Panc1 (cell line): ENCODE data around the gene CACNA1D. TPM values are rescaled to one million over a fixed set of nuclear protein-coding genes. Genes with fewer than 3 reads are reported as not detected.

Experiments used
- ATAC-seq: fragments of 200-7000 bp; cut with Tn5 transposase; 2 replicates; pipeline ENCODE4 v1.9.1; 2020; ENCODE audit warnings: mild to moderate bottlenecking, moderate library complexity
- BruUV-seq: library from RNA; stranded (reverse); fragments of 400-500 nt; replicated peaks from 2 replicates; lab custom pipeline; 2021; lab: Mats Ljungman, UMichigan
- CTCF ChIA-PET: fragments of 300-600 bp; sonication (Branson Sonifier 250); formaldehyde crosslinking; loops from one replicate; lab custom pipeline; 2022; ENCODE audit warnings: antibody characterized with exemption; lab: Charles Lee
- POLR2A ChIA-PET: fragments of 300-600 bp; sonication (Branson Sonifier 250); formaldehyde crosslinking; loops from one replicate; lab custom pipeline; 2022; ENCODE audit warnings: antibody characterized with exemption; lab: Charles Lee
- DNase-seq: peaks from one replicate; pipeline ENCODE4 v3.0.0-alpha.2; 2010; ENCODE audit warnings: low read depth, low spot score
- H3K27ac ChIP-seq: 2 replicates; pipeline ENCODE4 v1.5.1; 2011; ENCODE audit warnings: mild to moderate bottlenecking, low read length, inconsistent platforms
- H3K27me3 ChIP-seq: fragments of 200-500 bp; sonication (Bioruptor generic); 2 replicates; pipeline ENCODE4 v1.6.0; 2014; ENCODE audit warnings: low read length, inconsistent platforms; ENCODE audit not compliant: control insufficient read depth, insufficient read depth
- H3K36me3 ChIP-seq: fragments of 200-500 bp; sonication (Bioruptor generic); 2 replicates; pipeline ENCODE4 v1.5.1; 2014; ENCODE audit warnings: inconsistent platforms, mild to moderate bottlenecking, low read length, moderate library complexity; ENCODE audit not compliant: control insufficient read depth, insufficient read depth
- H3K4me1 ChIP-seq: 2 replicates; pipeline ENCODE4 v1.5.1; 2011; ENCODE audit warnings: inconsistent platforms, mild to moderate bottlenecking, low read length, moderate library complexity; ENCODE audit not compliant: control insufficient read depth, insufficient read depth
- H3K4me3 ChIP-seq, 2 experiments: 2 replicates each; pipeline ENCODE4 v1.5.1; 2011 to 2012; ENCODE audit warnings: low read depth in 2 of 2, low read length in 2 of 2, mild to moderate bottlenecking in 2 of 2, inconsistent platforms in 1 of 2, moderate library complexity in 1 of 2
- H3K9me3 ChIP-seq: fragments of 200-500 bp; sonication (Bioruptor generic); 2 replicates; pipeline ENCODE4 v1.5.1; 2014; ENCODE audit warnings: low read depth, mild to moderate bottlenecking, inconsistent platforms, low read length, moderate library complexity; ENCODE audit not compliant: control insufficient read depth, insufficient read depth
- POLR2AphosphoS5 ChIP-seq: IDR thresholded peaks from 2 replicates; pipeline ENCODE4 v1.6.1; 2012; ENCODE audit warnings: mild to moderate bottlenecking, low read depth, low read length, moderate library complexity
- SIN3A ChIP-seq: IDR thresholded peaks from 2 replicates; pipeline ENCODE4 v1.6.1; 2012; ENCODE audit warnings: low read depth, mild to moderate bottlenecking, low read length, moderate library complexity, borderline replicate concordance; ENCODE audit not compliant: insufficient read depth
- TCF7L2 ChIP-seq: IDR thresholded peaks from 2 replicates; pipeline ENCODE4 v1.6.1; 2011; ENCODE audit warnings: mild to moderate bottlenecking, low read depth, low read length, inconsistent platforms
- in situ Hi-C: cut with HindIII; loops from 2 replicates; pipeline ENCODE4 v1.10.0; 2016; ENCODE audit warnings: low sequenced_read_pairs, low pct_unique_long_range_greater_than_20kb
- intact Hi-C: fragments of 100-400 bp; cut with micrococcal nuclease; formaldehyde crosslinking; loops from one replicate; pipeline ENCODE4 v1.10.0; 2022; ENCODE audit not compliant: unreplicated experiment
- total RNA-seq: library from RNA; stranded (reverse); gene quantifications from one replicate; pipeline ENCODE4 v1.2.1, GENCODE V29; 2021; ENCODE audit not compliant: unreplicated experiment
- TF ChIP-seq, protein P1 (sequence below): fragments of 450-650 bp; IDR thresholded peaks from 2 replicates; pipeline ENCODE4 v1.5.1; 2017; ENCODE audit warnings: mild to moderate bottlenecking
- TF ChIP-seq, protein P2 (sequence below), 2 experiments: IDR thresholded peaks; 2 replicates each; pipeline ENCODE4 v1.6.1; 2011 to 2012; ENCODE audit warnings: low read depth in 2 of 2, control low read depth in 1 of 2, low read length in 1 of 2, mild to moderate bottlenecking in 1 of 2, moderate library complexity in 1 of 2; ENCODE audit not compliant: insufficient read depth in 1 of 2

The CACNA1D gene
- total RNA-seq, 1 experiment from 2014 or later, result 23.0 TPM

DNA sequence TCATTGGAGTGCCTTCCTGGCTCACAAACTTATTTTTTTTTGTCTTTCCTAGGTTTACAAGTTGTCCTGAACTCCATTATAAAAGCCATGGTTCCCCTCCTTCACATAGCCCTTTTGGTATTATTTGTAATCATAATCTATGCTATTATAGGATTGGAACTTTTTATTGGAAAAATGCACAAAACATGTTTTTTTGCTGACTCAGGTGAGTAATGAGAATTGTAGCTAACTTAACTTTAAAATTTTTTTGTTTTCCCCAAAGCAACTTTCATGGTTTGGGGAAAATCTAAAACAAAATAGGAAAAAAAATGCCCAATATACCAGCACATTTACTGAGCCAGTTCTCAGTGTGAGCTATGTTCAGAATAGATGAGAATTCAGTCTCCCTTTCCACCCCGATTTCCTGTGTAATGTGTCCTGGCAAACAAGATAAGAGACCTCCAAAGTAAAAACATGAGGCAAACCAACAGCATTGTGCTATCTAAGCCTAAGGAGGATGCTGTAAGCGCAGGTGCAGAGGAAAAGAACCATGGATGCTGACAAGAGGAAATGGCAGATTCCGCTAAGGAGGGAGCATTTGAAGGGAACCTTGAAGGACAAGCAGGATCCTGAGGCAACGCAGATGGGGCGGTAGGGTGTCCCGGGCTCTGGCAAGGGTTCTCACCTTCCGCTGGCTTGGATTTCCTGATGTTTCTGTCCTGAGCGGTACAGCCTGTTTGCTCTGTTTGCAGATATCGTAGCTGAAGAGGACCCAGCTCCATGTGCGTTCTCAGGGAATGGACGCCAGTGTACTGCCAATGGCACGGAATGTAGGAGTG, 171.4 kb downstream of the CACNA1D start:
- Histone ChIP-seq H3K36me3 (no peaks in the 10 kb centered on the region), H3K27me3 (no peaks in the 10 kb centered on the region), H3K9me3 (peaks cover 3% of the 10 kb centered on the region; the same call in 1 of the 2 replicates), H3K4me3 (no peak overlapping the region), H3K4me1 (no peaks in the 10 kb centered on the region), H3K27ac (no peak overlapping the region)
- DNase-seq, result no peak
- TF ChIP-seq, protein P1, sequence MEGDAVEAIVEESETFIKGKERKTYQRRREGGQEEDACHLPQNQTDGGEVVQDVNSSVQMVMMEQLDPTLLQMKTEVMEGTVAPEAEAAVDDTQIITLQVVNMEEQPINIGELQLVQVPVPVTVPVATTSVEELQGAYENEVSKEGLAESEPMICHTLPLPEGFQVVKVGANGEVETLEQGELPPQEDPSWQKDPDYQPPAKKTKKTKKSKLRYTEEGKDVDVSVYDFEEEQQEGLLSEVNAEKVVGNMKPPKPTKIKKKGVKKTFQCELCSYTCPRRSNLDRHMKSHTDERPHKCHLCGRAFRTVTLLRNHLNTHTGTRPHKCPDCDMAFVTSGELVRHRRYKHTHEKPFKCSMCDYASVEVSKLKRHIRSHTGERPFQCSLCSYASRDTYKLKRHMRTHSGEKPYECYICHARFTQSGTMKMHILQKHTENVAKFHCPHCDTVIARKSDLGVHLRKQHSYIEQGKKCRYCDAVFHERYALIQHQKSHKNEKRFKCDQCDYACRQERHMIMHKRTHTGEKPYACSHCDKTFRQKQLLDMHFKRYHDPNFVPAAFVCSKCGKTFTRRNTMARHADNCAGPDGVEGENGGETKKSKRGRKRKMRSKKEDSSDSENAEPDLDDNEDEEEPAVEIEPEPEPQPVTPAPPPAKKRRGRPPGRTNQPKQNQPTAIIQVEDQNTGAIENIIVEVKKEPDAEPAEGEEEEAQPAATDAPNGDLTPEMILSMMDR, result no peak
- TF ChIP-seq, protein P2, sequence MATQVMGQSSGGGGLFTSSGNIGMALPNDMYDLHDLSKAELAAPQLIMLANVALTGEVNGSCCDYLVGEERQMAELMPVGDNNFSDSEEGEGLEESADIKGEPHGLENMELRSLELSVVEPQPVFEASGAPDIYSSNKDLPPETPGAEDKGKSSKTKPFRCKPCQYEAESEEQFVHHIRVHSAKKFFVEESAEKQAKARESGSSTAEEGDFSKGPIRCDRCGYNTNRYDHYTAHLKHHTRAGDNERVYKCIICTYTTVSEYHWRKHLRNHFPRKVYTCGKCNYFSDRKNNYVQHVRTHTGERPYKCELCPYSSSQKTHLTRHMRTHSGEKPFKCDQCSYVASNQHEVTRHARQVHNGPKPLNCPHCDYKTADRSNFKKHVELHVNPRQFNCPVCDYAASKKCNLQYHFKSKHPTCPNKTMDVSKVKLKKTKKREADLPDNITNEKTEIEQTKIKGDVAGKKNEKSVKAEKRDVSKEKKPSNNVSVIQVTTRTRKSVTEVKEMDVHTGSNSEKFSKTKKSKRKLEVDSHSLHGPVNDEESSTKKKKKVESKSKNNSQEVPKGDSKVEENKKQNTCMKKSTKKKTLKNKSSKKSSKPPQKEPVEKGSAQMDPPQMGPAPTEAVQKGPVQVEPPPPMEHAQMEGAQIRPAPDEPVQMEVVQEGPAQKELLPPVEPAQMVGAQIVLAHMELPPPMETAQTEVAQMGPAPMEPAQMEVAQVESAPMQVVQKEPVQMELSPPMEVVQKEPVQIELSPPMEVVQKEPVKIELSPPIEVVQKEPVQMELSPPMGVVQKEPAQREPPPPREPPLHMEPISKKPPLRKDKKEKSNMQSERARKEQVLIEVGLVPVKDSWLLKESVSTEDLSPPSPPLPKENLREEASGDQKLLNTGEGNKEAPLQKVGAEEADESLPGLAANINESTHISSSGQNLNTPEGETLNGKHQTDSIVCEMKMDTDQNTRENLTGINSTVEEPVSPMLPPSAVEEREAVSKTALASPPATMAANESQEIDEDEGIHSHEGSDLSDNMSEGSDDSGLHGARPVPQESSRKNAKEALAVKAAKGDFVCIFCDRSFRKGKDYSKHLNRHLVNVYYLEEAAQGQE (IDR thresholded peaks at IDR 0.05; ENCODE audit: insufficient read depth in 1 of 2, low read depth in 2 of 2, low read length in 1 of 2), result no peak
- no peak for TF ChIP-seq SIN3A
- no peak for TF ChIP-seq POLR2AphosphoS5
- no peak for TF ChIP-seq TCF7L2
- ATAC-seq, result no peak
- ChIA-PET CTCF (no interaction called here), POLR2A (no interaction called here)
- intact Hi-C loops, result no loop called here
- in situ Hi-C loops, result no loop called here
- no TSS peak for BruUV-seq

- DNase-seq (no peak), ATAC-seq (no peak)
- no peaks in the 10 kb centered on the region for H3K4me1 ChIP-seq
- intact Hi-C loops, result no loop called here
- no peak overlapping the region for H3K4me3 ChIP-seq
- H3K27me3 ChIP-seq, result no peaks in the 10 kb centered on the region
- no peaks in the 10 kb centered on the region for H3K36me3 ChIP-seq
- ChIA-PET CTCF (no interaction called here), POLR2A (no interaction called here)
- TF ChIP-seq TCF7L2 (no peak), SIN3A (no peak), POLR2AphosphoS5 (no peak)
- TF ChIP-seq, protein P1, result peak; percentile 29
- TF ChIP-seq, protein P2 (IDR thresholded peaks at IDR 0.05; ENCODE audit: insufficient read depth in 1 of 2, low read depth in 2 of 2, low read length in 1 of 2), result no peak
- in situ Hi-C loops, result no loop called here
- H3K9me3 ChIP-seq, result no peaks in the 10 kb centered on the region
- BruUV-seq, result no TSS peak
- no peak overlapping the region for H3K27ac ChIP-seq
Observed at GRCh38 chr3:53668872-53669271, 174.5 kb downstream of the CACNA1D start.
